Measurements from ENCODE around the gene RALGDS. TPM values are rescaled to one million over a fixed set of nuclear protein-coding genes. Genes with fewer than 3 reads are reported as not detected.
A peak's percentile ranks its signal among the peaks of the same experiment; 100 is the strongest.

The RALGDS gene
- total RNA-seq, 1 donor from 2014 or later, result 78.8 TPM

- intact Hi-C loops (cut with micrococcal nuclease), result no loop called here
- H3K27me3 Mint-ChIP-seq (ENCODE audit: low read depth), result no peaks in the 10 kb centered on the region
- H3K4me1 Mint-ChIP-seq (ENCODE audit: low read depth), result peaks cover 37% of the 10 kb centered on the region
- peak overlapping the region; percentile 80 for H3K4me3 Mint-ChIP-seq (ENCODE audit: low read depth)
- no peak for DNase-seq (ENCODE audit: low spot score)
- H3K9me3 Mint-ChIP-seq, result no peaks in the 10 kb centered on the region
- peak overlapping the region; percentile 36 for H3K27ac Mint-ChIP-seq
- H3K36me3 Mint-ChIP-seq (ENCODE audit: low read depth), result peaks cover 10% of the 10 kb centered on the region
Observed at GRCh38 chr9:133119103-133119845, 1.8 kb downstream of the RALGDS start.

- H3K27ac Mint-ChIP-seq, result peak overlapping the region; percentile 60
- no peaks in the 10 kb centered on the region for H3K9me3 Mint-ChIP-seq
- H3K4me3 Mint-ChIP-seq (ENCODE audit: low read depth), result peak overlapping the region; percentile 62
- intact Hi-C loops (cut with micrococcal nuclease), result no loop called here
- H3K27me3 Mint-ChIP-seq (ENCODE audit: low read depth), result no peaks in the 10 kb centered on the region
- peaks cover 10% of the 10 kb centered on the region for H3K36me3 Mint-ChIP-seq (ENCODE audit: low read depth)
- H3K4me1 Mint-ChIP-seq (ENCODE audit: low read depth), result peaks cover 34% of the 10 kb centered on the region
- no peak for DNase-seq (ENCODE audit: low spot score)
Observed at GRCh38 chr9:133118568-133118967, 2.5 kb downstream of the RALGDS start.

GRCh38 chr9:133118179-133118520, 2.9 kb downstream of the RALGDS start:
- Mint-ChIP-seq H3K4me1 (ENCODE audit: low read depth) (peaks cover 37% of the 10 kb centered on the region), H3K27ac (peak overlapping the region; percentile 55), H3K36me3 (ENCODE audit: low read depth) (peaks cover 10% of the 10 kb centered on the region)

GRCh38 chr9:133117271-133118178, 3.5 kb downstream of the RALGDS start:
- Mint-ChIP-seq H3K27me3 (ENCODE audit: low read depth) (no peaks in the 10 kb centered on the region), H3K36me3 (ENCODE audit: low read depth) (peaks cover 10% of the 10 kb centered on the region), H3K4me3 (ENCODE audit: low read depth) (no peak overlapping the region), H3K27ac (peak overlapping the region; percentile 55), H3K4me1 (ENCODE audit: low read depth) (peaks cover 38% of the 10 kb centered on the region), H3K9me3 (no peaks in the 10 kb centered on the region)
- DNase-seq (ENCODE audit: low spot score), result no peak
- intact Hi-C loops (cut with micrococcal nuclease), result no loop called here

More at GRCh38 chr9:133118179-133118520, 2.9 kb downstream of the RALGDS start:
- Mint-ChIP-seq H3K9me3 (no peaks in the 10 kb centered on the region), H3K27me3 (ENCODE audit: low read depth) (no peaks in the 10 kb centered on the region), H3K4me3 (ENCODE audit: low read depth) (no peak overlapping the region)
- no peak for DNase-seq (ENCODE audit: low spot score)
- intact Hi-C loops (cut with micrococcal nuclease), result no loop called here

GRCh38 chr9:133116346-133117231, 4.5 kb downstream of the RALGDS start:
- Mint-ChIP-seq H3K9me3 (no peaks in the 10 kb centered on the region), H3K27ac (peak overlapping the region; percentile 75), H3K4me1 (ENCODE audit: low read depth) (peaks cover 35% of the 10 kb centered on the region), H3K36me3 (ENCODE audit: low read depth) (peaks cover 10% of the 10 kb centered on the region), H3K27me3 (ENCODE audit: low read depth) (no peaks in the 10 kb centered on the region), H3K4me3 (ENCODE audit: low read depth) (no peak overlapping the region)
- DNase-seq (ENCODE audit: low spot score), result no peak
- intact Hi-C loops (cut with micrococcal nuclease), result no loop called here

- H3K9me3 Mint-ChIP-seq, result no peaks in the 10 kb centered on the region
- intact Hi-C loops (cut with micrococcal nuclease), result loop anchor here (1.0 kb wide), 2 partner anchors 18 to 34 kb away; no protein-coding TSS in a partner anchor
Observed at GRCh38 chr9:133115604-133116345, 5.3 kb downstream of the RALGDS start.

GRCh38 chr9:133114886-133115603, 6.0 kb downstream of the RALGDS start:
- peak overlapping the region; percentile 93 for H3K27ac Mint-ChIP-seq
- peaks cover 15% of the 10 kb centered on the region for H3K36me3 Mint-ChIP-seq (ENCODE audit: low read depth)
- DNase-seq (ENCODE audit: low spot score), result no peak
- intact Hi-C loops (cut with micrococcal nuclease), result loop anchor here (1.0 to 5.0 kb wide), 3 partner anchors 18 to 83 kb away; partner anchors contain the start of gene GTF3C5
- H3K9me3 Mint-ChIP-seq, result no peaks in the 10 kb centered on the region
- no peaks in the 10 kb centered on the region for H3K27me3 Mint-ChIP-seq (ENCODE audit: low read depth)
- H3K4me1 Mint-ChIP-seq (ENCODE audit: low read depth), result peaks cover 31% of the 10 kb centered on the region
- H3K4me3 Mint-ChIP-seq (ENCODE audit: low read depth), result peak overlapping the region; percentile 39

More at GRCh38 chr9:133115604-133116345, 5.3 kb downstream of the RALGDS start:
- no peaks in the 10 kb centered on the region for H3K27me3 Mint-ChIP-seq (ENCODE audit: low read depth)
- peaks cover 31% of the 10 kb centered on the region for H3K4me1 Mint-ChIP-seq (ENCODE audit: low read depth)
- H3K27ac Mint-ChIP-seq, result peak overlapping the region; percentile 93
- H3K4me3 Mint-ChIP-seq (ENCODE audit: low read depth), result peak overlapping the region; percentile 54
- DNase-seq (ENCODE audit: low spot score), result peak; percentile 65
- peaks cover 10% of the 10 kb centered on the region for H3K36me3 Mint-ChIP-seq (ENCODE audit: low read depth)

GRCh38 chr9:133113949-133114885, 6.8 kb downstream of the RALGDS start:
- Mint-ChIP-seq H3K27me3 (ENCODE audit: low read depth) (no peaks in the 10 kb centered on the region), H3K36me3 (ENCODE audit: low read depth) (peaks cover 23% of the 10 kb centered on the region), H3K9me3 (no peaks in the 10 kb centered on the region), H3K4me1 (ENCODE audit: low read depth) (peaks cover 31% of the 10 kb centered on the region), H3K4me3 (ENCODE audit: low read depth) (no peak overlapping the region), H3K27ac (peak overlapping the region; percentile 80)
- DNase-seq (ENCODE audit: low spot score), result no peak
- intact Hi-C loops (cut with micrococcal nuclease), result loop anchor here (5.0 kb wide), 1 partner anchor 82 kb away; the partner anchor contains the start of gene GTF3C5

GRCh38 chr9:133113163-133113948, 7.7 kb downstream of the RALGDS start:
- DNase-seq (ENCODE audit: low spot score), result no peak
- H3K27ac Mint-ChIP-seq, result peak overlapping the region; percentile 80
- H3K4me1 Mint-ChIP-seq (ENCODE audit: low read depth), result peaks cover 28% of the 10 kb centered on the region
- no peaks in the 10 kb centered on the region for H3K9me3 Mint-ChIP-seq
- H3K4me3 Mint-ChIP-seq (ENCODE audit: low read depth), result no peak overlapping the region
- no peaks in the 10 kb centered on the region for H3K27me3 Mint-ChIP-seq (ENCODE audit: low read depth)
- intact Hi-C loops (cut with micrococcal nuclease), result loop anchor here (5.0 kb wide), 1 partner anchor 81 kb away; the partner anchor contains the start of gene GTF3C5
- H3K36me3 Mint-ChIP-seq (ENCODE audit: low read depth), result peaks cover 28% of the 10 kb centered on the region

- H3K4me1 Mint-ChIP-seq (ENCODE audit: low read depth), result peaks cover 25% of the 10 kb centered on the region
- peaks cover 30% of the 10 kb centered on the region for H3K36me3 Mint-ChIP-seq (ENCODE audit: low read depth)
- H3K27me3 Mint-ChIP-seq (ENCODE audit: low read depth), result no peaks in the 10 kb centered on the region
- no peak overlapping the region for H3K4me3 Mint-ChIP-seq (ENCODE audit: low read depth)
- peak overlapping the region; percentile 80 for H3K27ac Mint-ChIP-seq
- H3K9me3 Mint-ChIP-seq, result no peaks in the 10 kb centered on the region
- no peak for DNase-seq (ENCODE audit: low spot score)
- intact Hi-C loops (cut with micrococcal nuclease), result loop anchor here (5.0 kb wide), 1 partner anchor 80 kb away; the partner anchor contains the start of gene GTF3C5
Observed at GRCh38 chr9:133112663-133113026, 8.4 kb downstream of the RALGDS start.
